ENCODE measurements around the gene TGM3. TPM values are rescaled to one million over a fixed set of nuclear protein-coding genes. Genes with fewer than 3 reads are reported as not detected.

TGM3 gene
- total RNA-seq, 1 donor from 2014 or later, result not detected

DNA sequence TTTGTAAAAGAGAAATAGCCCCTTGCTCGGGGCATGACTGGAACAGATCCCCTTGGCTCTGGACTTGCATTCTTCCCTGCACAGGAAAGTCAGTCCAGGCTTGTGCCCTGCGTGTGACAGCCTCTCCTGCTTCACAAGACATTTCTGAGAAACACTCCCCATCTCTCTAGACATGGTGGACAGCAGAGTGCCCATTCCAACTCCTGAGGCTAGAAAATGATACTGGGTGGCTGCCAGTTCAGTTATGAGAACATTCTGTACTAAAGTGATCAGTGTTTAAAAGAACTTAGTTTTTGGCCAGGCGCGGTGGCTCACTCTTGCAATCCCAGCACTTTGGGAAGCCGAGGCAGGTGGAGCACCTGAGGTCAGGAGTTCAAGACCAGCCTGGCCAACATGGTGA lies 41.3 kb downstream of the TGM3 start:
- no peaks in the 10 kb centered on the region for H3K9me3 Mint-ChIP-seq (ENCODE audit: unreplicated experiment)
- H3K4me3 Mint-ChIP-seq (ENCODE audit: unreplicated experiment), result no peak overlapping the region
- no peaks in the 10 kb centered on the region for H3K4me1 Mint-ChIP-seq (ENCODE audit: unreplicated experiment)
- TF ChIP-seq, protein P1, sequence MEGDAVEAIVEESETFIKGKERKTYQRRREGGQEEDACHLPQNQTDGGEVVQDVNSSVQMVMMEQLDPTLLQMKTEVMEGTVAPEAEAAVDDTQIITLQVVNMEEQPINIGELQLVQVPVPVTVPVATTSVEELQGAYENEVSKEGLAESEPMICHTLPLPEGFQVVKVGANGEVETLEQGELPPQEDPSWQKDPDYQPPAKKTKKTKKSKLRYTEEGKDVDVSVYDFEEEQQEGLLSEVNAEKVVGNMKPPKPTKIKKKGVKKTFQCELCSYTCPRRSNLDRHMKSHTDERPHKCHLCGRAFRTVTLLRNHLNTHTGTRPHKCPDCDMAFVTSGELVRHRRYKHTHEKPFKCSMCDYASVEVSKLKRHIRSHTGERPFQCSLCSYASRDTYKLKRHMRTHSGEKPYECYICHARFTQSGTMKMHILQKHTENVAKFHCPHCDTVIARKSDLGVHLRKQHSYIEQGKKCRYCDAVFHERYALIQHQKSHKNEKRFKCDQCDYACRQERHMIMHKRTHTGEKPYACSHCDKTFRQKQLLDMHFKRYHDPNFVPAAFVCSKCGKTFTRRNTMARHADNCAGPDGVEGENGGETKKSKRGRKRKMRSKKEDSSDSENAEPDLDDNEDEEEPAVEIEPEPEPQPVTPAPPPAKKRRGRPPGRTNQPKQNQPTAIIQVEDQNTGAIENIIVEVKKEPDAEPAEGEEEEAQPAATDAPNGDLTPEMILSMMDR (IDR thresholded peaks at IDR 0.05; ENCODE audit: unreplicated experiment), result no peak
- H3K27ac Mint-ChIP-seq (ENCODE audit: unreplicated experiment), result no peak overlapping the region
- H3K36me3 Mint-ChIP-seq (ENCODE audit: low read depth, unreplicated experiment), result no peaks in the 10 kb centered on the region
- DNase-seq (ENCODE audit: low spot score), result no peak
- peaks cover 9% of the 10 kb centered on the region for H3K27me3 Mint-ChIP-seq (ENCODE audit: unreplicated experiment)

DNA sequence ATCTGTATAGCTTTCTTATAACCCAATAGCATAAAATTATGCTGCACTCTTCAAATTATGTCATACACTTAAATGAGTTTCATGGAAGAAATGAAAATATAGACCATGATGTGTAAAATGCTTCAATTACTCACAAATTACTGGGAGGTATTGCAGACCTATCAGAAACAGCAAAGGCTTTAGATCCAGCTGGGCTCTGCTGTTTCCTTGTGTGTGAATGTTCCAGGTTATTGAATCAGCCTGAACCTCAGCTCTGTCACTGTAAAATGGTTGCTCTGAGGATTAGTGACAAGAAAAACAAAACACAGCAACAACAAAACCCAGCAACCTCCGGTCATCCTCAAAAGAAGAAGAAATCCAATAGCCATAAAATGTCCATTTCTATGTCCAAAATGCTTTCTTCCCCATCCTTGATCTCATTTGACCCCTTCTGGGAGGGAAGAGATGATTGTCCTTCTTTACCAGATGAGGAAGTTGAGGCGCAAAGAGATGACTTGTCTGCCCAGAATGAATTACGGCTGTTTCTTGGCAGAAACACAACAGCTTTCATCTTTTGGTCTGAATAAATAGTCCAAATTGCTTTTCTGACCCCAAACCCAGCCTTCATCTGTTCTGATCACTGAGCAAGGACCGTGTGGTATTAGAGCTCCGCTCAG lies 42.7 kb downstream of the TGM3 start:
- Mint-ChIP-seq H3K4me3 (ENCODE audit: unreplicated experiment) (no peak overlapping the region), H3K27ac (ENCODE audit: unreplicated experiment) (no peak overlapping the region), H3K4me1 (ENCODE audit: unreplicated experiment) (no peaks in the 10 kb centered on the region), H3K9me3 (ENCODE audit: unreplicated experiment) (no peaks in the 10 kb centered on the region), H3K27me3 (ENCODE audit: unreplicated experiment) (peaks cover 9% of the 10 kb centered on the region), H3K36me3 (ENCODE audit: low read depth, unreplicated experiment) (no peaks in the 10 kb centered on the region)
- DNase-seq (ENCODE audit: low spot score), result no peak
- TF ChIP-seq, protein P1 (IDR thresholded peaks at IDR 0.05; ENCODE audit: unreplicated experiment), result no peak

DNA sequence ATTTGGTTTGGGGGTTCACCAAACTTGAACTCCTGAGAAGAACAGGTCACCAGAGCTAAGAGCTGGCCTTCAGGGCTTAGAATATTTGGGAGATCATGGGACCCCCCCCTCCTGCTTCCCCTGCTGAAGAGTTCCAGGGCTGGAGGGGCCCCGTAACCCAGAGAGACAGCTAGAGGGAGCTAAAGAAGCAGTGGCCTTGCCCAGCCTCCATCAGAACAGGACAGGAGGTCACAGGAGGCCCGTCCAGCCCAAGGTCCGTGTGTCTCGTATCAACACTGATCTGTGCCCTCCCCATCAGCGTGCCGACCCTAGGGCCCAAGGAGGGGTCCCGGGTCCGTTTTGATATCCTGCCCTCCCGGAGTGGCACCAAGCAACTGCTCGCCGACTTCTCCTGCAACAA lies 44.3 kb downstream of the TGM3 start:
- TF ChIP-seq, protein P1 (IDR thresholded peaks at IDR 0.05; ENCODE audit: unreplicated experiment), result no peak
- no peaks in the 10 kb centered on the region for H3K36me3 Mint-ChIP-seq (ENCODE audit: low read depth, unreplicated experiment)
- DNase-seq (ENCODE audit: low spot score), result no peak
- peaks cover 7% of the 10 kb centered on the region for H3K27me3 Mint-ChIP-seq (ENCODE audit: unreplicated experiment)
- H3K9me3 Mint-ChIP-seq (ENCODE audit: unreplicated experiment), result no peaks in the 10 kb centered on the region
- no peak overlapping the region for H3K27ac Mint-ChIP-seq (ENCODE audit: unreplicated experiment)
- no peak overlapping the region for H3K4me3 Mint-ChIP-seq (ENCODE audit: unreplicated experiment)
- no peaks in the 10 kb centered on the region for H3K4me1 Mint-ChIP-seq (ENCODE audit: unreplicated experiment)

DNA sequence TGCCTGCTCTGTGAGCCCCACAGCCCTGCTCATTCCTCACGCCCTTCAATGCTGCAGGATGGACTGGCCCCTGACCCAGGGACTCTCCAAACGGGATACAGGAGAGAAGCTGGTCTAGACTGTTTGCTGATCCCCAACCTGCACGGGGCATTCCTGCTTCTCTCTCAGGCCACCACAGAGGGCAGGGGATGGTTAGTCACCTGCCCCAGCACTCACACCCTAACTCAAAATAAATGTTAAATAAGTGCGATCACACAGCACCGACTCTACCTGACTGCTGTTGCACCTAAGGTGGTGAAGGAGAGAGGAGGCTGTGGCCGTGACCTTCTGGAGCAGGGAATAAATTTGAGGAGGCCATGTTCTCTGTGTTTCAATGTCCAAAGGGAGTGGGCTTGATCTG lies 45.0 kb downstream of the TGM3 start:
- Mint-ChIP-seq H3K9me3 (ENCODE audit: unreplicated experiment) (no peaks in the 10 kb centered on the region), H3K27ac (ENCODE audit: unreplicated experiment) (no peak overlapping the region), H3K4me3 (ENCODE audit: unreplicated experiment) (no peak overlapping the region), H3K4me1 (ENCODE audit: unreplicated experiment) (no peaks in the 10 kb centered on the region), H3K36me3 (ENCODE audit: low read depth, unreplicated experiment) (no peaks in the 10 kb centered on the region), H3K27me3 (ENCODE audit: unreplicated experiment) (peaks cover 7% of the 10 kb centered on the region)
- TF ChIP-seq, protein P1 (IDR thresholded peaks at IDR 0.05; ENCODE audit: unreplicated experiment), result no peak
- DNase-seq (ENCODE audit: low spot score), result no peak

DNA sequence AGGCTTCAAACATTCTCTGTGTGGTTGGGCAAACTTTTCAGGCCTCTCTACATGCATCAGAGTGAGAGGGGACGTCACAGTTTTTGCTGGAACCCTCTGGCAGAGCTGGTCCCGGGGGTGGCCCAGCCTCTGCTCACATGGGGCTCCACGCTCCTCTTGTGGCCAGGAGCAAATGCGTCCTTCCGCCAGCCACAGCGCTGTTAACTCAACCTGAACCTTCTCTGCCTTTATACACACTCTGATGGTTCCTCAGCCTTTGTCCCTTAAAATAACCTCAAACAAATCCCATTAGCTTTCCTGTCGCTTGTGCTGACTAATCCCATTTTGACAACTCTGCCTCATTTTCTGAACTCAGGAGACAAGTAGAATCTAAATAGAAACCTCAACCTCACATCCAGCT lies 45.5 kb downstream of the TGM3 start:
- Mint-ChIP-seq H3K9me3 (ENCODE audit: unreplicated experiment) (no peaks in the 10 kb centered on the region), H3K27ac (ENCODE audit: unreplicated experiment) (no peak overlapping the region), H3K4me1 (ENCODE audit: unreplicated experiment) (no peaks in the 10 kb centered on the region), H3K27me3 (ENCODE audit: unreplicated experiment) (peaks cover 7% of the 10 kb centered on the region), H3K36me3 (ENCODE audit: low read depth, unreplicated experiment) (no peaks in the 10 kb centered on the region), H3K4me3 (ENCODE audit: unreplicated experiment) (no peak overlapping the region)
- TF ChIP-seq, protein P1 (IDR thresholded peaks at IDR 0.05; ENCODE audit: unreplicated experiment), result no peak
- DNase-seq (ENCODE audit: low spot score), result no peak
